Osteocyte (in vitro differentiated cells): ENCODE data around the gene EIF4G3. TPM values are rescaled to one million over a fixed set of nuclear protein-coding genes. Genes with fewer than 3 reads are reported as not detected.

Experiments used
- DNase-seq: peaks from one replicate; pipeline ENCODE4 v3.0.0; 2021; ENCODE audit warnings: mixed read lengths; ENCODE audit not compliant: unreplicated experiment; ENCODE audit errors: extremely low spot score
- H3K27ac Mint-ChIP-seq: one replicate; pipeline ENCODE4 v1.8.0; 2021; ENCODE audit warnings: mild to moderate bottlenecking, mixed read lengths; ENCODE audit not compliant: unreplicated experiment
- H3K27me3 Mint-ChIP-seq: one replicate; pipeline ENCODE4 v1.8.0; 2021; ENCODE audit warnings: mixed read lengths; ENCODE audit not compliant: unreplicated experiment
- H3K36me3 Mint-ChIP-seq: one replicate; pipeline ENCODE4 v1.8.0; 2021; ENCODE audit warnings: mixed read lengths; ENCODE audit not compliant: unreplicated experiment
- H3K4me1 Mint-ChIP-seq: one replicate; pipeline ENCODE4 v1.8.0; 2021; ENCODE audit warnings: mixed read lengths; ENCODE audit not compliant: unreplicated experiment
- H3K4me3 Mint-ChIP-seq: one replicate; pipeline ENCODE4 v1.8.0; 2021; ENCODE audit warnings: mild to moderate bottlenecking, moderate library complexity, mixed read lengths; ENCODE audit not compliant: unreplicated experiment
- H3K9me3 Mint-ChIP-seq: one replicate; pipeline ENCODE4 v1.8.0; 2021; ENCODE audit warnings: mixed read lengths; ENCODE audit not compliant: unreplicated experiment
- CTCF ChIP-seq: fragments of 200-600 bp; sonication (generic); IDR thresholded peaks from 2 replicates; pipeline ENCODE4 v1.5.0; 2021; ENCODE audit warnings: antibody characterized with exemption, mild to moderate bottlenecking, moderate library complexity
- total RNA-seq: library from RNA; stranded (reverse); gene quantifications from 2 replicates; pipeline ENCODE4 v1.2.1, GENCODE V29; 2021

Gene EIF4G3
- total RNA-seq, 1 donor from 2014 or later = 81.9 TPM

GRCh38 chr1:20983297-20983889 lies 193.3 kb downstream of the EIF4G3 start:
- DNase-seq = no peak
- peak overlapping the region; percentile 76 for H3K27ac Mint-ChIP-seq
- peaks cover 5% of the 10 kb centered on the region for H3K36me3 Mint-ChIP-seq
- H3K4me3 Mint-ChIP-seq = no peak overlapping the region
- H3K9me3 Mint-ChIP-seq = no peaks in the 10 kb centered on the region
- no peaks in the 10 kb centered on the region for H3K27me3 Mint-ChIP-seq
- TF ChIP-seq CTCF = no peak
- peaks cover 28% of the 10 kb centered on the region for H3K4me1 Mint-ChIP-seq

- Mint-ChIP-seq H3K27ac (peak overlapping the region; percentile 76), H3K4me1 (peaks cover 20% of the 10 kb centered on the region), H3K4me3 (no peak overlapping the region), H3K9me3 (no peaks in the 10 kb centered on the region), H3K27me3 (no peaks in the 10 kb centered on the region), H3K36me3 (peaks cover 5% of the 10 kb centered on the region)
- DNase-seq = no peak
- no peak for TF ChIP-seq CTCF
Observed at GRCh38 chr1:20982316-20982715, 194.4 kb downstream of the EIF4G3 start.

GRCh38 chr1:20981915-20982314 lies 194.8 kb downstream of the EIF4G3 start:
- no peaks in the 10 kb centered on the region for H3K27me3 Mint-ChIP-seq
- peaks cover 5% of the 10 kb centered on the region for H3K36me3 Mint-ChIP-seq
- no peak for DNase-seq
- H3K4me1 Mint-ChIP-seq = peaks cover 20% of the 10 kb centered on the region
- no peaks in the 10 kb centered on the region for H3K9me3 Mint-ChIP-seq
- peak; percentile 61 for TF ChIP-seq CTCF
- H3K27ac Mint-ChIP-seq = peak overlapping the region; percentile 76
- H3K4me3 Mint-ChIP-seq = no peak overlapping the region

GRCh38 chr1:20980051-20980450 lies 196.6 kb downstream of the EIF4G3 start:
- H3K36me3 Mint-ChIP-seq = peaks cover 5% of the 10 kb centered on the region
- no peak overlapping the region for H3K27ac Mint-ChIP-seq
- peaks cover 20% of the 10 kb centered on the region for H3K4me1 Mint-ChIP-seq
- no peak overlapping the region for H3K4me3 Mint-ChIP-seq
- DNase-seq = no peak
- no peaks in the 10 kb centered on the region for H3K9me3 Mint-ChIP-seq
- TF ChIP-seq CTCF = no peak
- no peaks in the 10 kb centered on the region for H3K27me3 Mint-ChIP-seq

GRCh38 chr1:20978413-20978812 lies 198.3 kb downstream of the EIF4G3 start:
- no peak for DNase-seq
- no peaks in the 10 kb centered on the region for H3K27me3 Mint-ChIP-seq
- no peak overlapping the region for H3K27ac Mint-ChIP-seq
- no peak for TF ChIP-seq CTCF
- no peaks in the 10 kb centered on the region for H3K9me3 Mint-ChIP-seq
- peaks cover 26% of the 10 kb centered on the region for H3K4me1 Mint-ChIP-seq
- H3K36me3 Mint-ChIP-seq = peaks cover 8% of the 10 kb centered on the region
- no peak overlapping the region for H3K4me3 Mint-ChIP-seq
